ENCODE data around the gene SATB2. TPM values are rescaled to one million over a fixed set of nuclear protein-coding genes. Genes with fewer than 3 reads are reported as not detected.

The SATB2 gene
- polyA plus RNA-seq, 6 donors from 2014 or later: not detected

DNA sequence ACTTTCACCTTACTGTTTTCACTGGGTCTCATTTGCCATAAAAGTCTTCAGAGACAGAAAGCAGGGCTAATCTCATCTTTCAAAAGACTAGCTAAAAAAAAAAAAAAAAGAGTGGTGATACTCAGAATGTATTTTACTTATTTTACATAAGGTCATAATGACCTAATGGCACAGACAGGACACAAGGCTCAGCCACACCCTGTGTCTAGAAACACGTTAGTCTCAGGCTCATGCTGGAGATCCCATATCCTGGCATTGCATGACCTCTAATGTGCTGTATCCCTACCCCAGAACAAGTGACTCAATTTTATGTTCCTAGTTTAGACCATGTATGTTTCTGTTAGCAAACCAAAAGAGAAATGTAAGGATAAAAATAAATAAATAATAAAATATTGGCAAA is 115.4 kb downstream of the SATB2 start:
- Mint-ChIP-seq H3K27ac (no peak overlapping the region), H3K4me3 (no peak overlapping the region)

DNA sequence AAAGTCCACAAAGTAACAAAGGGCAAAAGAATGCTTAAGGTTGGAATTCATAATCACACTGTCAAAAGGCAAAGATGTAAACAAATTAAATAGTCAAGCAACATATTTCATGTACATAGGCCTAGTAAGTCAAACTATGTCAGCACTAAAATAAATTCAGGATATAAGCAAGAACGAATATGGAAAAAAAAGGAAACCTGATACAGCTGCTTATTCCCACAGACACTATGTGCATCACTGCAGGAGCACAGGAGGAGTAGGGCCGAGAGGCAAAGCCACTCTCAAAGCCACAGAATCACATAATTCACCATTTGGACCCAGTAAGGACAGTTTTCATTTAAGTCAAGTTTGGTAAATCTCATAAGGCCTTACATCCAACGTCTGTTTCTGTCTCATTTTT is 116.6 kb downstream of the SATB2 start:
- Mint-ChIP-seq H3K9me3 (peaks cover 0 to 5% (median 0%) of the 10 kb centered on the region in 7 donors), H3K27me3 (peaks cover 0 to 3% (median 0%) of the 10 kb centered on the region in 3 donors), H3K4me3 (no peak overlapping the region), H3K27ac (no peak overlapping the region), H3K4me1 (no peaks in the 10 kb centered on the region), H3K36me3 (no peaks in the 10 kb centered on the region)
- ATAC-seq (ENCODE audit: low read depth in 2 of 2) (no peak), DNase-seq (no peak)

More for the DNA sequence above, 115.4 kb downstream of the SATB2 start:
- Mint-ChIP-seq H3K4me1 (no peaks in the 10 kb centered on the region), H3K9me3 (peaks cover 0 to 5% (median 0%) of the 10 kb centered on the region in 7 donors), H3K36me3 (no peaks in the 10 kb centered on the region), H3K27me3 (peaks cover 0 to 4% (median 0%) of the 10 kb centered on the region in 3 donors)
- ATAC-seq (ENCODE audit: low read depth in 2 of 2) (no peak), DNase-seq (no peak)

DNA sequence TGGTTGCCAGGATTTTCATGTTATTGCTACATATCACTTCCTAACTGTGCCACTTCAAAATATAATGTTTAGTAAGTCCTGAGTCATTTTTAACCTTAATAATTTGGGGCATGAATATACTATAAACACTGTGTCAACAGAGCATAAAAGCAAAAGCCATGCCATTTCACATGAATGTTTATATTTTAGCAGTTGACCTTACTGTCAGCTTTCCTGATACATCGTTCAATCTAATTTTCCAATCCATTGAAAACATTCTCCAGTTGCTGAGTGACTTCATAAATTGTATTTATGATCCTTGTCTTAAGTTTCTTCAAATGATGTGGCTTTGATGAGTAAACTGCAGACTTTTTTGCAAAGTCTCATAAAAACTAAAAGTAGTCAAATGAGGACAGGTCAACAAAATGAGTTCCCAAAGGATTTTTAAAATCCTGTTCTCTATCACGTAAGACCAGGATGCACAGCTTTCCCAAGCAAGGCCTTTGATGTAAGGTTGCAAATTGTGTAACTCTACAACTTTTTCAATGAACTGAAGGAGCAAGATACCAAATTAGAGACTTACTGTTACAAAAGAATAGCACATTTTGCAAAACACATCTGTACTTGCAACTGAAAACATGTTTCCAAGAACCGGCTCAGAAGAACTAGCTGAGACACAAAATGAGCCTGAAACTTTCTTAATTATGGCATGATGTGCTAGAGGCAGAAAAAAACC is 117.7 kb downstream of the SATB2 start:
- Mint-ChIP-seq H3K36me3 (no peaks in the 10 kb centered on the region), H3K9me3 (peaks cover 0 to 5% (median 0%) of the 10 kb centered on the region in 7 donors), H3K4me3 (no peak overlapping the region), H3K27me3 (no peaks in the 10 kb centered on the region), H3K4me1 (no peaks in the 10 kb centered on the region), H3K27ac (no peak overlapping the region)
- DNase-seq (no peak), ATAC-seq (ENCODE audit: low read depth in 2 of 2) (no peak)

DNA sequence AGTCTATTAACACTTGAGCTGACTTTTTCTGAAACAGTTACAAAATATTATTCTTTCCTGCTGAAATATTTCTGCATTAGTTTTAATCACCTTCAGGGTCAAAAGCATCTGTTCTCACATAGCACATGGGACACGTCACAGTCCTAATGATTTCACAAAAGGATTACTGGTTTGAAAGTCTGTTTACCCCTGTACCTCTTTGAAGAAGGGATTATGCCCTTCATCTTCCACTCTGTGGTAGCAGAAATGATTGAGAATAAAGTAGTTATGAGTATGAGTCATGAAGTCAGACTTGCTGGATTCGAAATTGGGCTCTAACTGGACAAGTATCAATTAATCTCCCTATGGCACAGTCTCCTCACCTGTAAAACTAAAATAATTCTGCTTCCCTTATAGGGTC is 121.2 kb downstream of the SATB2 start:
- H3K36me3 Mint-ChIP-seq: no peaks in the 10 kb centered on the region
- H3K27ac Mint-ChIP-seq: no peak overlapping the region
- DNase-seq (no peak), ATAC-seq (ENCODE audit: low read depth in 2 of 2) (no peak)
- no peak overlapping the region for H3K4me3 Mint-ChIP-seq
- H3K9me3 Mint-ChIP-seq: no peaks in the 10 kb centered on the region
- H3K4me1 Mint-ChIP-seq: no peaks in the 10 kb centered on the region
- no peaks in the 10 kb centered on the region for H3K27me3 Mint-ChIP-seq

- H3K36me3 Mint-ChIP-seq: no peaks in the 10 kb centered on the region
- H3K4me1 Mint-ChIP-seq: no peaks in the 10 kb centered on the region
- H3K9me3 Mint-ChIP-seq: no peaks in the 10 kb centered on the region
- no peak overlapping the region for H3K4me3 Mint-ChIP-seq
- DNase-seq (no peak), ATAC-seq (ENCODE audit: low read depth in 2 of 2) (no peak)
- H3K27ac Mint-ChIP-seq: no peak overlapping the region
- no peaks in the 10 kb centered on the region for H3K27me3 Mint-ChIP-seq
These were observed 122.2 kb downstream of the SATB2 start for GRCh38 chr2:199335502-199335901.

GRCh38 chr2:199329466-199329865 is 128.3 kb downstream of the SATB2 start:
- Mint-ChIP-seq H3K27ac (no peak overlapping the region), H3K4me1 (no peaks in the 10 kb centered on the region), H3K9me3 (peaks cover 0 to 3% (median 0%) of the 10 kb centered on the region in 7 donors), H3K27me3 (no peaks in the 10 kb centered on the region), H3K36me3 (no peaks in the 10 kb centered on the region), H3K4me3 (no peak overlapping the region)
- no peak for DNase-seq
- no peak for ATAC-seq (ENCODE audit: low read depth in 2 of 2)

GRCh38 chr2:199329031-199329430 is 128.7 kb downstream of the SATB2 start:
- Mint-ChIP-seq H3K36me3 (no peaks in the 10 kb centered on the region), H3K4me3 (no peak overlapping the region), H3K27ac (no peak overlapping the region), H3K27me3 (no peaks in the 10 kb centered on the region), H3K9me3 (peaks cover 0 to 3% (median 0%) of the 10 kb centered on the region in 7 donors), H3K4me1 (no peaks in the 10 kb centered on the region)
- DNase-seq (no peak), ATAC-seq (ENCODE audit: low read depth in 2 of 2) (no peak)

DNA sequence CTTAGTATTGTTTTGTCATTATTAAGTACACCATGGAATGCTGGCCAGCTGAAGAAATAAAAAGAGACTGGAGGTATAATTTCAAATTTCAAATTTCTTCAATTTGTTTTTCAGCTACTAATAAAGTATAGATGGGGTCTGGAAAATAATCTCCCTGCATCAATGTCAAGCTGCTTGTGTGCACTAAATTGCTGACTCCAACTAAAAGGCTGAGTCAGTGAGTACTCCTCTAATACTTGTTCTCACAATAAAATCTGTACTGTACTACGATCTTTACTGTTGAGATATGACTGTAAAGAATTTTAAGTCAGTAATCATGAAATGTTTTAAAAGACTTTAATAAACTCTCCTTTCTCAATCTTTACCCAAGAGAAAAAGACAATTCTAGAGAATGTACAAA is 131.9 kb downstream of the SATB2 start:
- no peaks in the 10 kb centered on the region for H3K36me3 Mint-ChIP-seq
- no peak for ATAC-seq (ENCODE audit: low read depth in 2 of 2)
- peaks cover 0 to 3% (median 0%) of the 10 kb centered on the region in 7 donors for H3K9me3 Mint-ChIP-seq
- H3K4me1 Mint-ChIP-seq: no peaks in the 10 kb centered on the region
- H3K27me3 Mint-ChIP-seq: no peaks in the 10 kb centered on the region
- H3K4me3 Mint-ChIP-seq: no peak overlapping the region
- DNase-seq: no peak
- no peak overlapping the region for H3K27ac Mint-ChIP-seq

DNA sequence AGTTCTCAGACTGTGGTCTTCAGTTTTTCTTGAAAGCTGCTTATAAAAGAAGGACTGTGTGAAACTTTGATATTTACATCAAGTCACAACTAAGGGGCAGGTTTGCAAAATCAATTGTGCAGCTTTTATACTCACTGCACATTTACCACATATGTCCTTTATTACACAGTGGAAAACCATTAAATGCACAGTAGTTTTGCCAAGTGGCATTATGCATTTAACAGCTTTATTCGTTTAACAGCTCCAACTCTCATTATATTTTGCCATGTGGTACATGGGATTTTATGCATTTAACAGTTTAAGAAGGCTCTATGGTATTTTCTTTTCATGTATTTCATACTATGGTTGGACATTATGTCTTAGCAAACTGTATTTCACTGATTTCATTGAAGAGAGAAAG is 135.6 kb downstream of the SATB2 start:
- Mint-ChIP-seq H3K4me3 (no peak overlapping the region), H3K27me3 (no peaks in the 10 kb centered on the region), H3K27ac (no peak overlapping the region), H3K9me3 (peaks cover 0 to 2% (median 0%) of the 10 kb centered on the region in 7 donors), H3K36me3 (no peaks in the 10 kb centered on the region), H3K4me1 (no peaks in the 10 kb centered on the region)
- ATAC-seq (ENCODE audit: low read depth in 2 of 2) (no peak), DNase-seq (no peak)

GRCh38 chr2:199317646-199318045 is 140.1 kb downstream of the SATB2 start:
- Mint-ChIP-seq H3K4me3 (no peak overlapping the region), H3K27ac (no peak overlapping the region), H3K27me3 (no peaks in the 10 kb centered on the region), H3K36me3 (no peaks in the 10 kb centered on the region), H3K9me3 (peaks cover 0 to 2% (median 0%) of the 10 kb centered on the region in 7 donors), H3K4me1 (no peaks in the 10 kb centered on the region)
- no peak for DNase-seq
- no peak for ATAC-seq (ENCODE audit: low read depth in 2 of 2)

DNA sequence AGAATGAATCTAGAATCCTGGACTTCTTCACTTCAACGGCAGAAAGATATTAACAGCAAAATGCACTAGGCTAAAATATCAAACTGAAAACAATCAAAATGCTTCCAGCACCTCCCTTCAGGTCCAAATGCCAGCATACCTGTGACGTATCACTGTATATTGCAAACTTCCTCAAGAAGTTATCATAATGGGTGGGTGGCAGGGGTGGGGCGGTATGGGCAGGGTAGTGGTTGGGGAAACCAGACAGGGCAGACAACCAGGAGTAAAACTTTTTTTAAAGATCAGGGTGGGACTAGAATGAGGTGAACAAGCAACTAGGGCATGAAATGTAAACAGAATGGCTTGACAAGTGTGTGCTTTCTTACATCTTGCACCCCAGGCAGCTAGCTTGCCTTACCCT is 140.9 kb downstream of the SATB2 start:
- H3K27ac Mint-ChIP-seq: no peak overlapping the region
- no peaks in the 10 kb centered on the region for H3K4me1 Mint-ChIP-seq
- ATAC-seq (ENCODE audit: low read depth in 2 of 2): no peak
- no peak overlapping the region for H3K4me3 Mint-ChIP-seq
- H3K9me3 Mint-ChIP-seq: peaks cover 0 to 2% (median 0%) of the 10 kb centered on the region in 7 donors
- no peaks in the 10 kb centered on the region for H3K27me3 Mint-ChIP-seq
- no peaks in the 10 kb centered on the region for H3K36me3 Mint-ChIP-seq
- no peak for DNase-seq

DNA sequence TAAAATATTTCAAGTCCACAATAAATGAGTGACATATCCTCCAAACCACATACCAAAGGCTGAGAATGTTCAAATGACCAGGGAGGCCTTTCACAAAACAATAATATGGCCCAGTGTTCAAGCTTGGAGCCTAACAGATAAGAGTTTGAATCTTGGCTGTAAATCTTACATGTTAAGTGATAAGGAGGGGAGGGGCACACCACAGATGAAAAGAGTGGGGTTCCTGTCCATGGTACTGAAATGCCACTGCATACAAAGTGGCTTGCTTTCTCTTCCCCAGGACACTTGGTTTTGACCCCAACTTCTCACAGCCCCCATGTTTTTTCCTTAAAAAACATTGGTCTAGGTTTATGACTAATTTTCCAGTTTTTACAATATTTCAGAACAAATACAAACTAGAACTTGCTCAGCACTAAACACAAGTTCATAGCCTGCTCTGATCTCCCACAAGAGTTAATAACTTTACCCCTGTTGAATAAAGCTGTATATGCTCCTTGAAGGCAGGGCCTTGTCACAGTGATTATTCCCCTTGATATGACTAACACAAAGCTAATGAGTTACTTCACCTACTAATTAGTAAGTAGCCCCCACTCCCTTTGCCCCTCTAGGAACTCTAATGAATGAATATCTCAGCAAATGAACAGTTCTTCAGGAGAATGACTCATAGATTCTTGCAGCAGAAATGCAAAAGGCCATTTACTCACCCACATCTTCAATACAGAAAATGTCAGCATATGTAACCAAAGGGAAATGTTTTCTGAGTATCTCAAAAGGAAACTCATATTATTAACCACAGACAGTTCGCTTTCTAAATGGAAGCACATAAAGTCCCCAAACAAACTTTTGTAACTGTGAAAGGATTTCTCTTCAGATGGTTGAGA is 142.2 kb downstream of the SATB2 start:
- Mint-ChIP-seq H3K9me3 (peaks cover 0 to 2% (median 0%) of the 10 kb centered on the region in 7 donors), H3K27me3 (no peaks in the 10 kb centered on the region), H3K4me3 (no peak overlapping the region), H3K27ac (peak overlapping the region in 1 of 6 donors; percentile 17), H3K4me1 (no peaks in the 10 kb centered on the region), H3K36me3 (no peaks in the 10 kb centered on the region)
- ATAC-seq (ENCODE audit: low read depth in 2 of 2) (no peak), DNase-seq (no peak)

DNA sequence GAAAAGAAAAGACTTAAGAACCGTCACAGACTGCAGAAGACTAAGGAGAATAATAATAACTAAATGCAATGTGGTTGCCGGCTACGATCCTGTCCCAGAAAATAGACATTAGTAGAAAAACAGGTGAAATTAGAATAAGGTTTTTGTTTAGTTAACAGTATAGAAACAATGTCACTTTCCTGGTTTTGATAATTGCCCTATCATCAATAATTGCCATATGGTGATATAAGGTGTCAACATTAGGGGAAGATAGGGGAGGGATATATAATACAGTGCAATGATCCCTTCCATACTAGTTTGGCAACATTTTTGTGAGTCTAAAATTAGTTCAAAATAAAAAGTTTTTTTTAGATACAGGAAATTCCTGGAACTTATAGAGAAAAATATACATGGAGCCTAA is 144.8 kb downstream of the SATB2 start:
- Mint-ChIP-seq H3K4me3 (no peak overlapping the region), H3K27ac (no peak overlapping the region), H3K4me1 (no peaks in the 10 kb centered on the region), H3K27me3 (no peaks in the 10 kb centered on the region), H3K36me3 (no peaks in the 10 kb centered on the region), H3K9me3 (peaks cover 0 to 2% (median 0%) of the 10 kb centered on the region in 7 donors)
- DNase-seq (no peak), ATAC-seq (ENCODE audit: low read depth in 2 of 2) (no peak)
